ENCODE data around the gene RB1. TPM values are rescaled to one million over a fixed set of nuclear protein-coding genes. Genes with fewer than 3 reads are reported as not detected.

The RB1 gene
- total RNA-seq: 10.6 TPM

GRCh38 chr13:48303359-48304142 lies at the start of gene RB1:
RB1 (plus strand) TSS chr13:48303751; CDS start chr13:48303913, 162 bp downstream.
- H3K4me3 ChIP-seq: peak within 1 kb of the TSS; percentile 72 to 97
- H3K27ac ChIP-seq: peak within 1 kb of the TSS; percentile 98 to 99
- H3K27me3 ChIP-seq: no peaks in the 10 kb centered on the region
- H3K4me1 ChIP-seq: peaks cover 0 to 20% of the 10 kb centered on the region in 2 donors
- intact Hi-C loops (cut with DNase I): loop anchor here (1.0 to 2.0 kb wide), 6 partner anchors 70 to 266 kb away; partner anchors contain the start of genes ITM2B, MED4 and NUDT15
- no peaks in the 10 kb centered on the region for H3K9me3 ChIP-seq
- TF ChIP-seq, protein P1, sequence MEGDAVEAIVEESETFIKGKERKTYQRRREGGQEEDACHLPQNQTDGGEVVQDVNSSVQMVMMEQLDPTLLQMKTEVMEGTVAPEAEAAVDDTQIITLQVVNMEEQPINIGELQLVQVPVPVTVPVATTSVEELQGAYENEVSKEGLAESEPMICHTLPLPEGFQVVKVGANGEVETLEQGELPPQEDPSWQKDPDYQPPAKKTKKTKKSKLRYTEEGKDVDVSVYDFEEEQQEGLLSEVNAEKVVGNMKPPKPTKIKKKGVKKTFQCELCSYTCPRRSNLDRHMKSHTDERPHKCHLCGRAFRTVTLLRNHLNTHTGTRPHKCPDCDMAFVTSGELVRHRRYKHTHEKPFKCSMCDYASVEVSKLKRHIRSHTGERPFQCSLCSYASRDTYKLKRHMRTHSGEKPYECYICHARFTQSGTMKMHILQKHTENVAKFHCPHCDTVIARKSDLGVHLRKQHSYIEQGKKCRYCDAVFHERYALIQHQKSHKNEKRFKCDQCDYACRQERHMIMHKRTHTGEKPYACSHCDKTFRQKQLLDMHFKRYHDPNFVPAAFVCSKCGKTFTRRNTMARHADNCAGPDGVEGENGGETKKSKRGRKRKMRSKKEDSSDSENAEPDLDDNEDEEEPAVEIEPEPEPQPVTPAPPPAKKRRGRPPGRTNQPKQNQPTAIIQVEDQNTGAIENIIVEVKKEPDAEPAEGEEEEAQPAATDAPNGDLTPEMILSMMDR (IDR thresholded peaks at IDR 0.05): no peak
- H3K36me3 ChIP-seq: peaks cover 2 to 3% of the 10 kb centered on the region in 2 donors
- peak; percentile 73 to 96 for DNase-seq (ENCODE audit: low spot score in 2 of 2)

GRCh38 chr13:48253849-48254248 lies 49.7 kb upstream of the RB1 start:
- DNase-seq (ENCODE audit: low spot score in 2 of 2): no peak
- H3K4me1 ChIP-seq: peaks cover 0 to 18% of the 10 kb centered on the region in 2 donors
- no peak overlapping the region for H3K4me3 ChIP-seq
- TF ChIP-seq, protein P1 (IDR thresholded peaks at IDR 0.05): no peak
- H3K9me3 ChIP-seq: no peaks in the 10 kb centered on the region
- no peak overlapping the region for H3K27ac ChIP-seq
- no peaks in the 10 kb centered on the region for H3K27me3 ChIP-seq
- H3K36me3 ChIP-seq: peaks cover 25 to 53% of the 10 kb centered on the region in 2 donors
- intact Hi-C loops (cut with DNase I): no loop called here

DNA sequence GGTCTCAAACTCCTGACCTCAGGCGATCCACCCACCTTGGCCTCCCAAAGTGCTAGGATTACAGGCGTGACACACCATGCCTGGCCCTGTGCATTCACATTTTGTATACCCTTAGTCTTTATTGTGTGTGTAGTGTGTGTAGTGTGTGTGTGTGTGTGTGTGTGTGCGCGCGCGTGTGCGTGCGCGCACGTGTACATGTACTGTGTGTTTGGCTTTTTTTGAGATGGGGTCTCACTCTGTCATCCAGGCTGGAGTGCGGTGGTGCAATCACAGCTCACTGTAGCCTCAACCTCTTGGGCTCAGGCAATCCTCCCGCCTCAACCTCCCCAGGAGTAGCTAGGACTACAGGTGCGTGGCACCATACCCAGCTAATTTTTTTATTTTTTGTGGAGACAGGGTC lies 48.5 kb upstream of the RB1 start:
- TF ChIP-seq, protein P1 (IDR thresholded peaks at IDR 0.05): no peak
- peaks cover 0 to 12% of the 10 kb centered on the region in 2 donors for H3K4me1 ChIP-seq

DNA sequence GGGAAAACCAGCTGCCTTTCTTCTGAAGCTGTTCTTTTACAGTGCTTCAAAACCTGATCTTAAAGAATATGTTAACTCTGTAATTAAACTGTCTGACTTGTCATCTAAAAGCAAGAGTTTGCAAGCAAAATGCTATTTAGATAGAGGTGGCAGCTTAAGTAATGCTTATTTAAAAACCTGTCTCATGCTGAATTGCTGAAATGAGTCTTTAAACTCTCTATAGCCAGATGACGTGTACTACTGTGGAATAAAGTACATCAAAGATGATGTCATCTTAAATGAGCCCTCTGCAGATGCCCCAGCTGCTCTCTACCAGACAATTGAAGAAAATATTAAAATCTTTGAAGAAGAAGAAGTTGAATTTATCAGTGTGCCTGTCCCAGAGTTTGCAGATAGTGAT lies 47.6 kb upstream of the RB1 start:
- DNase-seq (ENCODE audit: low spot score in 2 of 2): no peak
- Histone ChIP-seq H3K27me3 (no peaks in the 10 kb centered on the region), H3K36me3 (peaks cover 40 to 70% of the 10 kb centered on the region in 2 donors), H3K27ac (no peak overlapping the region), H3K9me3 (no peaks in the 10 kb centered on the region), H3K4me1 (peaks cover 0 to 12% of the 10 kb centered on the region in 2 donors), H3K4me3 (no peak overlapping the region)
- intact Hi-C loops (cut with DNase I): no loop called here
- TF ChIP-seq, protein P1 (IDR thresholded peaks at IDR 0.05): no peak

More for the DNA sequence above, 48.5 kb upstream of the RB1 start:
- Histone ChIP-seq H3K9me3 (no peaks in the 10 kb centered on the region), H3K4me3 (no peak overlapping the region), H3K27ac (no peak overlapping the region), H3K27me3 (no peaks in the 10 kb centered on the region), H3K36me3 (peaks cover 36 to 65% of the 10 kb centered on the region in 2 donors)
- intact Hi-C loops (cut with DNase I): no loop called here
- no peak for DNase-seq (ENCODE audit: low spot score in 2 of 2)

DNA sequence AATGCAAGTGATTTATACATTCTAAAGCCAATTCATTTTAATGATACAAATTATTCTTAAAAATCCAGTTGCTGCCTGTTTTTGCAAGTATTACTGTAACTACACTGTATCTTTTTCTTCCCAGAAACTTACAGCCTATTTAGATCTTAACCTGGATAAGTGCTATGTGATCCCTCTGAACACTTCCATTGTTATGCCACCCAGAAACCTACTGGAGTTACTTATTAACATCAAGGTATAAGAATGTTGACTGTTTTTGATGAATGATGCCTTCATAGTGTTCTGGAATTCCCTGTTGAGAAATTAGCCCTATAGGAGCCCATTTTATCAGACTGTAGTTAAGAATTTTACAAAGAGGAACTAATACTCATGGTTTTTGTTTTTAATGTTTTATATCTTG lies 45.5 kb upstream of the RB1 start:
- no peaks in the 10 kb centered on the region for H3K27me3 ChIP-seq
- H3K36me3 ChIP-seq: peaks cover 52 to 90% of the 10 kb centered on the region in 2 donors
- H3K4me3 ChIP-seq: no peak overlapping the region
- H3K9me3 ChIP-seq: no peaks in the 10 kb centered on the region
- H3K4me1 ChIP-seq: peaks cover 0 to 4% of the 10 kb centered on the region in 2 donors
- TF ChIP-seq, protein P1 (IDR thresholded peaks at IDR 0.05): no peak
- H3K27ac ChIP-seq: no peak overlapping the region
- intact Hi-C loops (cut with DNase I): no loop called here
- no peak for DNase-seq (ENCODE audit: low spot score in 2 of 2)
